ENCODE data around the gene STAT4. TPM values are rescaled to one million over a fixed set of nuclear protein-coding genes. Genes with fewer than 3 reads are reported as not detected.

Gene STAT4
- polyA plus RNA-seq, 1 donor (not counting 4 experiments of a cell fraction or from before 2014, with no cell fraction given), result 2.0 TPM

GRCh38 chr2:191195021-191195420 lies 44.2 kb upstream of the STAT4 start:
- Histone ChIP-seq H3K9ac (ENCODE audit: control insufficient read depth, extremely low read depth, insufficient read depth, low read length) (no peak overlapping the region), H3K9me3 (ENCODE audit: control insufficient read depth, low read depth, low read length) (no peaks in the 10 kb centered on the region), H3K27me3 (ENCODE audit: control insufficient read depth, extremely low read depth, insufficient read depth, low read length) (no peaks in the 10 kb centered on the region), H3K4me2 (ENCODE audit: control insufficient read depth, extremely low read depth, insufficient read depth, low read depth, low read length) (no peak overlapping the region), H3K4me3 (ENCODE audit: control insufficient read depth in 2 of 3, extremely low read depth in 1 of 3, insufficient read depth in 2 of 3, low read depth in 1 of 3, low read length in 3 of 3) (no peak overlapping the region), H4K20me1 (ENCODE audit: control insufficient read depth, extremely low read depth, insufficient read depth, low read length) (no peaks in the 10 kb centered on the region), H3K9me1 (ENCODE audit: control insufficient read depth, extremely low read depth, insufficient read depth, low read length) (no peaks in the 10 kb centered on the region), H2AFZ (ENCODE audit: control insufficient read depth, low read length) (peak overlapping the region; percentile 50), H3K36me3 (ENCODE audit: control insufficient read depth in 2 of 2, extremely low read depth in 1 of 2, insufficient read depth in 2 of 2, low read length in 2 of 2) (no peaks in the 10 kb centered on the region), H3K79me2 (ENCODE audit: control insufficient read depth, insufficient read depth, low read length) (no peaks in the 10 kb centered on the region), H3K27ac (ENCODE audit: control insufficient read depth, insufficient read depth, low read length) (no peak overlapping the region), H3K4me1 (ENCODE audit: control insufficient read depth, extremely low read depth, insufficient read depth, low read length) (peaks cover 19% of the 10 kb centered on the region)
- FAIRE-seq (peak; percentile 53), DNase-seq (ENCODE audit: low read depth, low spot score) (no peak)
- dilution Hi-C loops (cut with MboI; ENCODE audit: extremely low pct_ligation_motif_present, low sequenced_read_pairs), result no loop called here
- TF ChIP-seq, protein P1, sequence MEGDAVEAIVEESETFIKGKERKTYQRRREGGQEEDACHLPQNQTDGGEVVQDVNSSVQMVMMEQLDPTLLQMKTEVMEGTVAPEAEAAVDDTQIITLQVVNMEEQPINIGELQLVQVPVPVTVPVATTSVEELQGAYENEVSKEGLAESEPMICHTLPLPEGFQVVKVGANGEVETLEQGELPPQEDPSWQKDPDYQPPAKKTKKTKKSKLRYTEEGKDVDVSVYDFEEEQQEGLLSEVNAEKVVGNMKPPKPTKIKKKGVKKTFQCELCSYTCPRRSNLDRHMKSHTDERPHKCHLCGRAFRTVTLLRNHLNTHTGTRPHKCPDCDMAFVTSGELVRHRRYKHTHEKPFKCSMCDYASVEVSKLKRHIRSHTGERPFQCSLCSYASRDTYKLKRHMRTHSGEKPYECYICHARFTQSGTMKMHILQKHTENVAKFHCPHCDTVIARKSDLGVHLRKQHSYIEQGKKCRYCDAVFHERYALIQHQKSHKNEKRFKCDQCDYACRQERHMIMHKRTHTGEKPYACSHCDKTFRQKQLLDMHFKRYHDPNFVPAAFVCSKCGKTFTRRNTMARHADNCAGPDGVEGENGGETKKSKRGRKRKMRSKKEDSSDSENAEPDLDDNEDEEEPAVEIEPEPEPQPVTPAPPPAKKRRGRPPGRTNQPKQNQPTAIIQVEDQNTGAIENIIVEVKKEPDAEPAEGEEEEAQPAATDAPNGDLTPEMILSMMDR (optimal IDR thresholded peaks at IDR 0.05 in 1 of 3, IDR thresholded peaks at IDR 0.05 in 1 of 3, conservative IDR thresholded peaks at IDR 0.05 in 1 of 3; ENCODE audit: extremely low read depth in 1 of 3, insufficient read depth in 2 of 3, low read length in 3 of 3), result no peak
- no peak for TF ChIP-seq EZH2 (IDR thresholded peaks at IDR 0.05; ENCODE audit: low read length)

DNA sequence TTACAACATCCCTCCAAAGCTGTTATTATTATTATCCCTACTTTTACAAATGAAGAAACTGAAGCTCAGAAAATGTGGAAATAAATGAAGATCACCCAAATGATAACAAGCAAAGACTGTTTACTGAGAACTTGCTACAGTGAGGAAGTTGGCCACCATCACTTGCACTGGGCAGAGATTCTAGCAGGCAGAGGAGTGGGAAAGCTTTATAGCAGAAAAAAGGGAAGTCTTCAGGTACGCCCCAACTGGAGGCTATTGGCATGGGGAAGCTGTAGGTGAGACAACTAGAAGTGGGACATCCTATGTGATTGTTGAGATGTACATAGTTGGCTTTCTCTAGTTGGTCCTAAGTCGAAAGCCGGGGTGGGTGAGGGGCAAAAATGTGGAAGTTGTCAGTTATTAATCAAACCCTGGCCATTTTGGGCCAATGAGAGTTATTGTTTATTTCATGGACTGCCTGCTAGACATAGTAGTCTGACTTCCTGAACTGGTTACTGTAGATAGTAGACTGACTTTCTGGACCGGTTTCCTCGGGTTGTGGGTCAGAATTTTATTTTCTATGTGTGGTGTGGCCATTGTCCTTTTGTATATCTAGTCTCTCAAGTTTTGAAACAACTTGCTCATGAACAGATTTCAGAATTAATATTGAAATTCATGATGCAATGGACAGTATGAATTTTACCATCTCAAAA lies 40.2 kb upstream of the STAT4 start:
- H3K27ac ChIP-seq (ENCODE audit: control insufficient read depth, insufficient read depth, low read length), result no peak overlapping the region
- no peak overlapping the region for H2AFZ ChIP-seq (ENCODE audit: control insufficient read depth, low read length)
- no peaks in the 10 kb centered on the region for H3K9me1 ChIP-seq (ENCODE audit: control insufficient read depth, extremely low read depth, insufficient read depth, low read length)
- H3K27me3 ChIP-seq (ENCODE audit: control insufficient read depth, extremely low read depth, insufficient read depth, low read length), result no peaks in the 10 kb centered on the region
- dilution Hi-C loops (cut with MboI; ENCODE audit: extremely low pct_ligation_motif_present, low sequenced_read_pairs), result no loop called here
- H3K36me3 ChIP-seq (ENCODE audit: control insufficient read depth in 2 of 2, extremely low read depth in 1 of 2, insufficient read depth in 2 of 2, low read length in 2 of 2), result no peaks in the 10 kb centered on the region
- DNase-seq (ENCODE audit: low read depth, low spot score), result no peak
- H3K9ac ChIP-seq (ENCODE audit: control insufficient read depth, extremely low read depth, insufficient read depth, low read length), result no peak overlapping the region
- H3K4me1 ChIP-seq (ENCODE audit: control insufficient read depth, extremely low read depth, insufficient read depth, low read length), result peaks cover 19% of the 10 kb centered on the region
- TF ChIP-seq EZH2 (IDR thresholded peaks at IDR 0.05; ENCODE audit: low read length), result no peak
- TF ChIP-seq, protein P1 (optimal IDR thresholded peaks at IDR 0.05 in 1 of 3, IDR thresholded peaks at IDR 0.05 in 1 of 3, conservative IDR thresholded peaks at IDR 0.05 in 1 of 3; ENCODE audit: extremely low read depth in 1 of 3, insufficient read depth in 2 of 3, low read length in 3 of 3), result no peak
- H3K9me3 ChIP-seq (ENCODE audit: control insufficient read depth, low read depth, low read length), result no peaks in the 10 kb centered on the region
- no peaks in the 10 kb centered on the region for H3K79me2 ChIP-seq (ENCODE audit: control insufficient read depth, insufficient read depth, low read length)
- no peaks in the 10 kb centered on the region for H4K20me1 ChIP-seq (ENCODE audit: control insufficient read depth, extremely low read depth, insufficient read depth, low read length)
- peak; percentile 57 for FAIRE-seq
- no peak overlapping the region for H3K4me2 ChIP-seq (ENCODE audit: control insufficient read depth, extremely low read depth, insufficient read depth, low read depth, low read length)
- H3K4me3 ChIP-seq (ENCODE audit: control insufficient read depth in 2 of 3, extremely low read depth in 1 of 3, insufficient read depth in 2 of 3, low read depth in 1 of 3, low read length in 3 of 3), result no peak overlapping the region

All from keratinocyte (primary cell).